GM15510 (cell line): ENCODE measurements around the gene TGFBR3.

ENCODE experiments used
- POLR2A ChIP-seq: IDR thresholded peaks from 3 replicates; pipeline ENCODE4 v1.6.1; 2011; ENCODE audit warnings: borderline replicate concordance; ENCODE audit not compliant: insufficient read length; ENCODE audit errors: extremely low read depth

Gene TGFBR3

GRCh38 chr1:91842056-91842455 is 43.9 kb downstream of the TGFBR3 start:
- no peak for TF ChIP-seq POLR2A

GRCh38 chr1:91836331-91837040 is 49.5 kb downstream of the TGFBR3 start:
- TF ChIP-seq POLR2A: no peak

- no peak for TF ChIP-seq POLR2A
Measured at GRCh38 chr1:91835087-91835521, 50.8 kb downstream of the TGFBR3 start.

GRCh38 chr1:91833946-91834345 is 52.0 kb downstream of the TGFBR3 start:
- no peak for TF ChIP-seq POLR2A

- TF ChIP-seq POLR2A: no peak
Measured at GRCh38 chr1:91831132-91831930, 54.6 kb downstream of the TGFBR3 start.

- no peak for TF ChIP-seq POLR2A
Measured at GRCh38 chr1:91830242-91831131, 55.5 kb downstream of the TGFBR3 start.

GRCh38 chr1:91829293-91830153 is 56.4 kb downstream of the TGFBR3 start:
- TF ChIP-seq POLR2A: no peak

- TF ChIP-seq POLR2A: no peak
Measured at GRCh38 chr1:91828583-91829281, 57.2 kb downstream of the TGFBR3 start.

- no peak for TF ChIP-seq POLR2A
Measured at GRCh38 chr1:91827459-91828321, 58.3 kb downstream of the TGFBR3 start.

GRCh38 chr1:91827087-91827458 is 58.9 kb downstream of the TGFBR3 start:
- no peak for TF ChIP-seq POLR2A

GRCh38 chr1:91826649-91827048 is 59.3 kb downstream of the TGFBR3 start:
- TF ChIP-seq POLR2A: no peak

GRCh38 chr1:91826248-91826647 is 59.7 kb downstream of the TGFBR3 start:
- no peak for TF ChIP-seq POLR2A

GRCh38 chr1:91821126-91821868 is 64.7 kb downstream of the TGFBR3 start:
- TF ChIP-seq POLR2A: no peak
